Natural killer cell (primary cell): ENCODE results near the gene EPAS1. TPM values are rescaled to one million over a fixed set of nuclear protein-coding genes. Genes with fewer than 3 reads are reported as not detected.

Experiments
- ATAC-seq, 3 donors: fragments of 150-1000 bp in 2 of 3; fragments of 200-7000 bp in 1 of 3; cut with Tn5 transposase; 1 replicate in 1 of 3; 2 replicates in 2 of 3; pipeline ENCODE4 v1.10.0; 2021; ENCODE audit warnings: mild to moderate bottlenecking in 2 of 3, moderate library complexity in 2 of 3
- DNase-seq, 2 donors: peaks; one replicate each; pipeline versions ENCODE4 v3.0.0 to v3.0.0-alpha.2; 2013 to 2021; ENCODE audit warnings: mixed read lengths in 1 of 2
- H3K27ac ChIP-seq: one replicate; pipeline ENCODE4 v1.5.1; 2013; ENCODE audit warnings: mild to moderate bottlenecking, low read length
- H3K27me3 ChIP-seq: one replicate; pipeline ENCODE4 v1.6.1; 2013; ENCODE audit warnings: low read length; ENCODE audit not compliant: control insufficient read depth, insufficient read depth
- H3K36me3 ChIP-seq: one replicate; pipeline ENCODE4 v1.6.1; 2013; ENCODE audit warnings: low read length; ENCODE audit not compliant: control insufficient read depth, insufficient read depth
- H3K4me1 ChIP-seq: one replicate; pipeline ENCODE4 v1.6.1; 2013; ENCODE audit warnings: low read length; ENCODE audit not compliant: control insufficient read depth, insufficient read depth
- H3K4me3 ChIP-seq: one replicate; pipeline ENCODE4 v1.5.1; 2013; ENCODE audit warnings: low read length
- H3K9me3 ChIP-seq: one replicate; pipeline ENCODE4 v1.6.1; 2013; ENCODE audit warnings: low read length; ENCODE audit not compliant: control insufficient read depth, insufficient read depth
- H3K27ac Mint-ChIP-seq, 2 donors: one replicate each; pipeline ENCODE4 v1.8.0; 2022; ENCODE audit warnings: mild to moderate bottlenecking in 2 of 2, mixed read lengths in 2 of 2, moderate library complexity in 1 of 2
- H3K27me3 Mint-ChIP-seq, 2 donors: one replicate each; pipeline ENCODE4 v1.8.0; 2022; ENCODE audit warnings: low read depth in 2 of 2, mixed read lengths in 2 of 2
- H3K36me3 Mint-ChIP-seq: one replicate; pipeline ENCODE4 v1.8.0; 2022; ENCODE audit warnings: mixed read lengths
- H3K4me1 Mint-ChIP-seq, 2 donors: one replicate each; pipeline ENCODE4 v1.8.0; 2022; ENCODE audit warnings: mixed read lengths in 2 of 2
- H3K4me3 Mint-ChIP-seq: one replicate; pipeline ENCODE4 v1.8.0; 2022; ENCODE audit warnings: mild to moderate bottlenecking, moderate library complexity, mixed read lengths
- H3K9me3 Mint-ChIP-seq, 2 donors: one replicate each; pipeline ENCODE4 v1.8.0; 2022; ENCODE audit warnings: mixed read lengths in 2 of 2
- CTCF ChIP-seq: fragments of 200-600 bp; IDR thresholded peaks from one replicate; pipeline ENCODE4 v1.8.0; 2022; ENCODE audit warnings: antibody characterized with exemption
- WGBS: methylation state at CpG from one replicate; pipeline ENCODE4 v1.1.7; 2013; ENCODE audit warnings: missing lambda C conversion rate; ENCODE audit not compliant: insufficient coverage; 5-methylcytosine and 5-hydroxymethylcytosine counted together
- intact Hi-C: fragments of 100-400 bp; cut with micrococcal nuclease; formaldehyde crosslinking; loops from one replicate; pipeline ENCODE4 v1.14.2; 2022
- total RNA-seq, 4 donors: library from RNA; stranded (reverse); fragments of 120-200 nt in 1 of 4; gene quantifications; one replicate each; pipeline versions ENCODE4 v1.2.3 to v1.2.4, GENCODE V29; 2013 to 2022

The EPAS1 gene
- total RNA-seq, 3 donors from 2014 or later (not counting 1 experiment from before 2014, with no cell fraction given), result 2.1 to 61.4 (median 3.6) TPM

DNA sequence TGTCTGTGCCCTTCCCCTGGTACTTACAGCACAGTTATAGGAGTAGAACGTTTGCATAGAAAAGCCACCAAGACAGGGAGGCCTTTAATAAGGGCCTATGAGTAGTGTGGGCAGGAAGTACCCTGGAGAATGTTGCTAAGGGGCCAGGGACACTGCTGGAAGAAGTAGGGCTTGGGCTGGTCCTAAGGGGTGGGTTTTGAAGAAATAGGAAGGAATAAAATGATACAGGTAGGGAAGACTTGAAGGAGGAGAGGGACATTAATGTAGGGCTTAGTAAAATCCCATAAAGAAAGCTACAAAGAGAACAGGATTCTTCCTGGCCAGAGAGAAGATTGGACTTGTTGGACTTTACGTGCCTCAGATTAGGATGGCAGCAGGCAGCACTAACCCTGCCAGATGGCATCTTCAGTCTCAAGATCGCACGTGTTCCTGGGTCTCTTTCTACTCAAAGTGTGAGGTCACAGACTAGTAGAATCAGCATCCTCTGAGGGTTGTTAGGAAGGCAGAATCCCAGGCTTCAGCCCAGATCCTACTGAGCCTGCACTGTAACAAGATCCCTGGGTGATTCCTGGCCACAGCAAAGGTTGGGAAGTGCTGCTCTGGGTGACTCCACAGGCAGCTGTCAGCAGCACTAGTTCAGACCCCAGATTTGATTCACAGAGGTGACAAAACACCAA lies 39.2 kb downstream of the EPAS1 start:
- DNase-seq (no peak), ATAC-seq (no peak)
- Histone ChIP-seq H3K36me3 (no peaks in the 10 kb centered on the region), H3K27me3 (no peaks in the 10 kb centered on the region), H3K4me3 (no peak overlapping the region), H3K9me3 (no peaks in the 10 kb centered on the region), H3K4me1 (no peaks in the 10 kb centered on the region), H3K27ac (no peak overlapping the region)
- no peak overlapping the region for H3K27ac Mint-ChIP-seq
- no peak overlapping the region for H3K4me3 Mint-ChIP-seq
- no peaks in the 10 kb centered on the region for H3K4me1 Mint-ChIP-seq
- intact Hi-C loops, result no loop called here
- WGBS, result 73% methylated on average over 4 of the region's 4 CpGs
- peaks cover 9 to 13% of the 10 kb centered on the region in 2 donors for H3K27me3 Mint-ChIP-seq
- no peaks in the 10 kb centered on the region for H3K9me3 Mint-ChIP-seq
- TF ChIP-seq CTCF, result no peak
- H3K36me3 Mint-ChIP-seq, result no peaks in the 10 kb centered on the region

- no peaks in the 10 kb centered on the region for H3K9me3 ChIP-seq
Observed at GRCh38 chr2:46337208-46337994, 40.2 kb downstream of the EPAS1 start.

DNA sequence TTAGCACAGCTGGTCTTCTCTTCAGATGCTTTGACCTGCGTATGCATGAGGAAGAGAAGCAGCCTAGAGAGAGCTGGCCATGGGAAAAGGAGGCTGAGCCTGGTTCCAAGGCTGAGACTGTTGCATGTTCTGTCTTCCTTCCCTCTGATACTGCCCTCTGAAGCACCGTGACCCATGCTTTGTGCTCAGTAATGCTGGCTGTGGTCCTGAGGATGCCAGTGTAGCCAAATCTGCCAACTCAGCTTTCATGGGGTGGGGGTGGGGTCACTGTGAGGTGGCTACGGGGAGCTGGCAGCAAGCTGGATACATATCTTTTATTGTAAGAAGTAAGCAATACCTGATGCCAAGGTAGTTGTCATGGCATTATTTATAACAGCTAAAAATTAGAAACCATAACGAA lies 41.5 kb downstream of the EPAS1 start:
- Histone ChIP-seq H3K9me3 (no peaks in the 10 kb centered on the region), H3K36me3 (no peaks in the 10 kb centered on the region), H3K4me3 (no peak overlapping the region), H3K27me3 (no peaks in the 10 kb centered on the region), H3K27ac (no peak overlapping the region), H3K4me1 (no peaks in the 10 kb centered on the region)
- Mint-ChIP-seq H3K9me3 (no peaks in the 10 kb centered on the region), H3K36me3 (no peaks in the 10 kb centered on the region), H3K27ac (no peak overlapping the region), H3K27me3 (peaks cover 8 to 22% of the 10 kb centered on the region in 2 donors), H3K4me3 (no peak overlapping the region), H3K4me1 (no peaks in the 10 kb centered on the region)
- no peak for ATAC-seq
- no peak for TF ChIP-seq CTCF
- DNase-seq, result no peak
- WGBS, result 72% methylated on average over 4 of the region's 4 CpGs
- intact Hi-C loops, result no loop called here

More at GRCh38 chr2:46337208-46337994, 40.2 kb downstream of the EPAS1 start:
- H3K9me3 Mint-ChIP-seq, result no peaks in the 10 kb centered on the region
- no peak overlapping the region for H3K27ac ChIP-seq
- H3K4me1 Mint-ChIP-seq, result no peaks in the 10 kb centered on the region
- intact Hi-C loops, result no loop called here
- ATAC-seq (no peak), DNase-seq (peak in 1 of 2 donors; percentile 41)
- no peaks in the 10 kb centered on the region for H3K36me3 Mint-ChIP-seq
- H3K4me3 Mint-ChIP-seq, result no peak overlapping the region
- H3K36me3 ChIP-seq, result no peaks in the 10 kb centered on the region
- H3K27ac Mint-ChIP-seq, result no peak overlapping the region
- TF ChIP-seq CTCF, result no peak
- H3K27me3 Mint-ChIP-seq, result peaks cover 9 to 18% of the 10 kb centered on the region in 2 donors
- no peaks in the 10 kb centered on the region for H3K4me1 ChIP-seq
- no peak overlapping the region for H3K4me3 ChIP-seq
- 83% methylated on average over 11 of the region's 11 CpGs for WGBS
- no peaks in the 10 kb centered on the region for H3K27me3 ChIP-seq
